ENCODE measurements around the gene PODN.

- TF ChIP-seq CTCF (IDR thresholded peaks at IDR 0.05) (no peak), POLR2A (IDR thresholded peaks at IDR 0.05) (no peak)
Observed at GRCh38 chr1:53016705-53017104, 45.3 kb upstream of the PODN start.
